ENCODE measurements around the gene GATA5.

DNA sequence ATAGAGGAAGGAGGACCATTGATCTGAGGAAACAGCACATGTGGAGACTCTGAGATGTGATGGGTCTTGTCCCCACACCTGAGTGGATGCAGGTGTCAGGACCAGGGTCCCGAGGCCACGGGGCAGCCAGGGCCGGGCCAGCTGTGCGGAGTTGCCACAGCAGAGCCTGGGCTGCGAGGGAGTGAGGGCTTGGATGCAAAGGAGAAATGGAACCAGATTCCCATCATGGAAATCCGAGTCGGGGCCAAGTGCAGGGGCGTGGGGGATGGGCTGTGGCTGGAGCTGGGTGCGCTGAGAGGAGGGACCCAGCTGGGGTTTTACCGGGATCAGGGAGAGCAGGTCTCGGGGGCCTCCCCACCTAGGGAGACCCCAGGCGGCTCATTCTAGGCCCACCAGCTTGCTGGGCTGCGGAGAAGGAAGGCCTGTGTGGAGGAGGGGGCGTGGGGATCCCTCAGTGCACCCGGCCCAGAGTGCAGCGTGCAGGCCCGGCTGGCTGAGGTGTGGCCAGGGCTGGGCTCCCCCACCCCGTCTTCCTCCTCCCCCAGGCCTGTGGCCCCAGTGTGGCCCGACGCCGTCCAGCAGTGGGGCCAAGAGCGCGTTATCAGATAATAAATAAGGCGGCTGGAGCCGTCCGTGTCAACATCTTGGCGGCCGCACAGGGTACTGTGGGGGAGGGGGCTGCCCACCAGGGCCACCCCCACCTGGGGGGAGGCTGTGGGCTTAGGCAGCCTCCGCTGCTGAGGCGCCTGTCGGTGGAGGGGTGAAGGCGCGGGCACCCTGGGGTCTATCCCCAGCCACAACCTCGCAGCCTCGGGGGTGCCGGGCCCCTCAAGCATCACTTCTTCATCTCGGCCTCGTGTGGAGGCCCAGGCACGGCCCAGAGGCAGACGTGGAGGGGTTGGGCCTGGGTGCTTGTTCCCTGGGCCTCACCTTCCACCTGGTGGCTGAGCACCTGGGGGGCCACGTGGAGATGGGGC, 17.2 kb downstream of the GATA5 start:
- TF ChIP-seq CEBPB (IDR thresholded peaks at IDR 0.05): no peak
- TF ChIP-seq RAD21 (IDR thresholded peaks at IDR 0.05; ENCODE audit: low read depth): no peak
- no peak for TF ChIP-seq FOXM1 (IDR thresholded peaks at IDR 0.05; ENCODE audit: borderline replicate concordance, low read depth)
- TF ChIP-seq REST (IDR thresholded peaks at IDR 0.05; ENCODE audit: low read depth): no peak
- no peak for TF ChIP-seq YY1 (IDR thresholded peaks at IDR 0.05; ENCODE audit: low read depth)
- no peak for TF ChIP-seq CREB1 (IDR thresholded peaks at IDR 0.05; ENCODE audit: low read depth)
